HG03064 (cell line): ENCODE results near the gene ZFYVE27.

ENCODE experiments used
- ATAC-seq: cut with Tn5 transposase; IDR thresholded peaks from one replicate; pipeline ENCODE4 v1.9.1; 2021; ENCODE audit warnings: low read depth; ENCODE audit not compliant: unreplicated experiment

ZFYVE27 gene

GRCh38 chr10:97766996-97767924, 30.3 kb downstream of the ZFYVE27 start:
- no peak for ATAC-seq

- ATAC-seq: no peak
These were observed 31.7 kb downstream of the ZFYVE27 start for GRCh38 chr10:97768322-97769315.

GRCh38 chr10:97770255-97770654, 33.3 kb downstream of the ZFYVE27 start:
- no peak for ATAC-seq

- no peak for ATAC-seq
These were observed 34.3 kb downstream of the ZFYVE27 start for GRCh38 chr10:97771055-97771891.

GRCh38 chr10:97771913-97772823, 35.2 kb downstream of the ZFYVE27 start, which contains the start of gene SFRP5:
Gene SFRP5, minus strand, starts transcription at chr10:97771999. Its CDS starts 166 bp downstream, at chr10:97771833.
- no peak for ATAC-seq

- no peak for ATAC-seq
These were observed 36.2 kb downstream of the ZFYVE27 start for GRCh38 chr10:97773096-97773495.

GRCh38 chr10:97774811-97775294, 37.9 kb downstream of the ZFYVE27 start:
- no peak for ATAC-seq

- ATAC-seq: no peak
These were observed 40.2 kb downstream of the ZFYVE27 start for GRCh38 chr10:97777143-97777542.

GRCh38 chr10:97778452-97779302, 41.7 kb downstream of the ZFYVE27 start:
- ATAC-seq: no peak

GRCh38 chr10:97779492-97779891, 42.6 kb downstream of the ZFYVE27 start:
- no peak for ATAC-seq

GRCh38 chr10:97779975-97780374, 43.0 kb downstream of the ZFYVE27 start:
- no peak for ATAC-seq

- no peak for ATAC-seq
These were observed 44.1 kb downstream of the ZFYVE27 start for GRCh38 chr10:97780841-97781617.

- no peak for ATAC-seq
These were observed 44.8 kb downstream of the ZFYVE27 start for GRCh38 chr10:97781618-97782331.

- no peak for ATAC-seq
These were observed 45.7 kb downstream of the ZFYVE27 start for GRCh38 chr10:97782455-97783228.

- no peak for ATAC-seq
These were observed 47.4 kb downstream of the ZFYVE27 start for GRCh38 chr10:97784200-97784810.
